C4-2B (cell line): ENCODE measurements around the gene PLAU.

ENCODE experiments used
- H3K27ac ChIP-seq: fragments of 450-650 bp; 2 replicates; pipeline ENCODE4 v1.5.1; 2017
- CTCF ChIP-seq: fragments of 450-650 bp; conservative IDR thresholded peaks from 2 replicates; pipeline ENCODE4 v1.5.1; 2017; ENCODE audit warnings: mild to moderate bottlenecking
- ZFX ChIP-seq: fragments of 450-650 bp; IDR thresholded peaks from 2 replicates; pipeline ENCODE4 v1.6.1; 2017

PLAU gene

GRCh38 chr10:73866621-73867020, 44.3 kb upstream of the PLAU start:
- H3K27ac ChIP-seq = no peak overlapping the region
- no peak for TF ChIP-seq CTCF
- TF ChIP-seq ZFX = no peak

GRCh38 chr10:73867126-73867807, 43.7 kb upstream of the PLAU start:
- no peak for TF ChIP-seq CTCF
- TF ChIP-seq ZFX = no peak
- H3K27ac ChIP-seq = no peak overlapping the region

- TF ChIP-seq ZFX (no peak), CTCF (no peak)
- no peak overlapping the region for H3K27ac ChIP-seq
Measured at GRCh38 chr10:73867871-73868631, 42.9 kb upstream of the PLAU start.

GRCh38 chr10:73868655-73869195, 42.2 kb upstream of the PLAU start:
- TF ChIP-seq ZFX (no peak), CTCF (no peak)
- no peak overlapping the region for H3K27ac ChIP-seq

- no peak for TF ChIP-seq ZFX
- TF ChIP-seq CTCF = no peak
Measured at GRCh38 chr10:73871295-73872189, 39.4 kb upstream of the PLAU start.

GRCh38 chr10:73872190-73872710, 38.7 kb upstream of the PLAU start:
- peak overlapping the region; percentile 29 for H3K27ac ChIP-seq
- TF ChIP-seq CTCF = no peak
- TF ChIP-seq ZFX = no peak

More at GRCh38 chr10:73871295-73872189, 39.4 kb upstream of the PLAU start:
- peak overlapping the region; percentile 29 for H3K27ac ChIP-seq
